Caco-2 (cell line): ENCODE measurements around the gene HSPG2. TPM values are rescaled to one million over a fixed set of nuclear protein-coding genes. Genes with fewer than 3 reads are reported as not detected.

Experiments used
- BruUV-seq: library from RNA; stranded (reverse); fragments of 400-500 nt; replicated peaks from 2 replicates; lab custom pipeline; 2021; lab: Mats Ljungman, UMichigan
- CTCF ChIA-PET: fragments of 300-600 bp; sonication (Branson Sonifier 250); formaldehyde crosslinking; loops from one replicate; lab custom pipeline; 2022; ENCODE audit warnings: antibody characterized with exemption; lab: Charles Lee
- POLR2A ChIA-PET: fragments of 300-600 bp; sonication (Branson Sonifier 250); formaldehyde crosslinking; loops from one replicate; lab custom pipeline; 2022; ENCODE audit warnings: antibody characterized with exemption; lab: Charles Lee
- DNase-seq, 2 experiments: peaks; one replicate each; pipeline versions ENCODE4 v3.0.0 to v3.0.0-alpha.2; 2020 to 2022
- H3K27me3 ChIP-seq: replicated peaks from 2 replicates; pipeline ENCODE4 v1.6.0; 2011; ENCODE audit warnings: low read length; ENCODE audit not compliant: control insufficient read depth, insufficient read depth
- H3K36me3 ChIP-seq: 2 replicates; pipeline ENCODE4 v1.5.1; 2011; ENCODE audit warnings: low read length; ENCODE audit not compliant: control insufficient read depth, insufficient read depth
- H3K4me1 ChIP-seq: fragments of 250-450 bp; sonication (Bioruptor Pico); 2 replicates; pipeline ENCODE4 v1.5.1; 2020; ENCODE audit warnings: mild to moderate bottlenecking
- H3K4me3 ChIP-seq: 2 replicates; pipeline ENCODE4 v1.5.1; 2011; ENCODE audit warnings: low read depth, mild to moderate bottlenecking, control low read depth, low read length
- H3K9me3 ChIP-seq: fragments of 250-450 bp; sonication (Bioruptor Pico); 2 replicates; pipeline ENCODE4 v1.5.1; 2020; ENCODE audit warnings: mild to moderate bottlenecking, moderate library complexity
- H3K27ac Mint-ChIP-seq: one replicate; pipeline ENCODE4 v1.8.0; 2022; ENCODE audit warnings: mixed read lengths; ENCODE audit not compliant: unreplicated experiment
- H3K27me3 Mint-ChIP-seq: one replicate; pipeline ENCODE4 v1.8.0; 2022; ENCODE audit warnings: mixed read lengths; ENCODE audit not compliant: insufficient read depth, unreplicated experiment
- H3K36me3 Mint-ChIP-seq: one replicate; pipeline ENCODE4 v1.8.0; 2022; ENCODE audit warnings: mild to moderate bottlenecking, mixed read lengths; ENCODE audit not compliant: insufficient read depth, unreplicated experiment
- H3K4me1 Mint-ChIP-seq: one replicate; pipeline ENCODE4 v1.8.0; 2022; ENCODE audit warnings: low read depth, mixed read lengths; ENCODE audit not compliant: unreplicated experiment
- H3K4me3 Mint-ChIP-seq: one replicate; pipeline ENCODE4 v1.8.0; 2022; ENCODE audit warnings: mild to moderate bottlenecking, moderate library complexity, mixed read lengths; ENCODE audit not compliant: unreplicated experiment
- H3K9me3 Mint-ChIP-seq: one replicate; pipeline ENCODE4 v1.8.0; 2022; ENCODE audit warnings: mixed read lengths; ENCODE audit not compliant: unreplicated experiment
- intact Hi-C: fragments of 100-400 bp; cut with micrococcal nuclease; formaldehyde crosslinking; loops from one replicate; pipeline ENCODE4 v1.10.0; 2022; ENCODE audit not compliant: unreplicated experiment
- total RNA-seq: library from RNA; stranded (reverse); gene quantifications from 2 replicates; pipeline ENCODE4 v1.2.3, GENCODE V29; 2022
- TF ChIP-seq, protein P1 (sequence below), 2 experiments: fragments of 200-600 bp in 1 of 2; IDR thresholded peaks; 1 replicate in 1 of 2; 2 replicates in 1 of 2; pipeline versions ENCODE4 v1.5.1 to v1.8.0; 2011 to 2022; ENCODE audit warnings: antibody characterized with exemption in 1 of 2, control low read depth in 1 of 2, inconsistent platforms in 1 of 2, low read depth in 1 of 2, low read length in 1 of 2, mild to moderate bottlenecking in 1 of 2, moderate library complexity in 1 of 2; ENCODE audit not compliant: insufficient read depth in 1 of 2, severe bottlenecking in 1 of 2, unreplicated experiment in 1 of 2

HSPG2 gene
- total RNA-seq, 1 experiment from 2014 or later, result 237 TPM

DNA sequence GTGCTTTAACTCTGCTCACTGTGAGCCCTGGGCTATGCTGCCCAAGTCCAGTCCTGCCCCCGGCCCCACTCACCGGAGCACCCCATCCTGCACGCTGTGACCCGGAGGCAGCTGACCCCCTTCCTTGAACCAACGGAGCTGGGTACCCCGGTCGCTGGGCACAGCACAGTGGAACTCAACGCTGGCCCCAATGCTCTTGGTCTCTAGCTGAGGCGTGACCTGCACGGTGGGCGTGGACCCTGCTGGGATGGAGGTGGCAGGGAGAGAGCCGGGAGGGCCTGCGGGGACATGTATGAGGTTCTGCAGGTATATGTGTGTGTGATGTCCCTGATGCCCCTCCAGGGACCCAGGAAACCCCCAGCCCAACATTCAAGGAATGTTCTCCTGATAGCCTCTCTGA, 100.4 kb downstream of the HSPG2 start:
- H3K27me3 ChIP-seq, result no peaks in the 10 kb centered on the region
- Mint-ChIP-seq H3K36me3 (peaks cover 84% of the 10 kb centered on the region), H3K9me3 (no peaks in the 10 kb centered on the region), H3K27ac (no peak overlapping the region), H3K27me3 (no peaks in the 10 kb centered on the region), H3K4me3 (no peak overlapping the region), H3K4me1 (no peaks in the 10 kb centered on the region)
- TF ChIP-seq, protein P1, sequence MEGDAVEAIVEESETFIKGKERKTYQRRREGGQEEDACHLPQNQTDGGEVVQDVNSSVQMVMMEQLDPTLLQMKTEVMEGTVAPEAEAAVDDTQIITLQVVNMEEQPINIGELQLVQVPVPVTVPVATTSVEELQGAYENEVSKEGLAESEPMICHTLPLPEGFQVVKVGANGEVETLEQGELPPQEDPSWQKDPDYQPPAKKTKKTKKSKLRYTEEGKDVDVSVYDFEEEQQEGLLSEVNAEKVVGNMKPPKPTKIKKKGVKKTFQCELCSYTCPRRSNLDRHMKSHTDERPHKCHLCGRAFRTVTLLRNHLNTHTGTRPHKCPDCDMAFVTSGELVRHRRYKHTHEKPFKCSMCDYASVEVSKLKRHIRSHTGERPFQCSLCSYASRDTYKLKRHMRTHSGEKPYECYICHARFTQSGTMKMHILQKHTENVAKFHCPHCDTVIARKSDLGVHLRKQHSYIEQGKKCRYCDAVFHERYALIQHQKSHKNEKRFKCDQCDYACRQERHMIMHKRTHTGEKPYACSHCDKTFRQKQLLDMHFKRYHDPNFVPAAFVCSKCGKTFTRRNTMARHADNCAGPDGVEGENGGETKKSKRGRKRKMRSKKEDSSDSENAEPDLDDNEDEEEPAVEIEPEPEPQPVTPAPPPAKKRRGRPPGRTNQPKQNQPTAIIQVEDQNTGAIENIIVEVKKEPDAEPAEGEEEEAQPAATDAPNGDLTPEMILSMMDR (IDR thresholded peaks at IDR 0.05; ENCODE audit: insufficient read depth in 1 of 2, low read depth in 1 of 2, low read length in 1 of 2, severe bottlenecking in 1 of 2, unreplicated experiment in 1 of 2), result no peak
- H3K4me3 ChIP-seq, result no peak overlapping the region
- CTCF ChIA-PET, result no interaction called here
- H3K9me3 ChIP-seq, result no peaks in the 10 kb centered on the region
- H3K4me1 ChIP-seq, result no peaks in the 10 kb centered on the region
- no TSS peak for BruUV-seq
- H3K36me3 ChIP-seq, result peaks cover 9% of the 10 kb centered on the region
- DNase-seq, result no peak
- intact Hi-C loops, result no loop called here
- POLR2A ChIA-PET, result no interaction called here

- no TSS peak for BruUV-seq
- TF ChIP-seq, protein P1 (IDR thresholded peaks at IDR 0.05; ENCODE audit: insufficient read depth in 1 of 2, low read depth in 1 of 2, low read length in 1 of 2, severe bottlenecking in 1 of 2, unreplicated experiment in 1 of 2), result no peak
- H3K27ac Mint-ChIP-seq, result no peak overlapping the region
- peaks cover 83% of the 10 kb centered on the region for H3K36me3 Mint-ChIP-seq
- no peaks in the 10 kb centered on the region for H3K9me3 Mint-ChIP-seq
- ChIA-PET POLR2A (no interaction called here), CTCF (no interaction called here)
- Histone ChIP-seq H3K4me3 (no peak overlapping the region), H3K36me3 (peaks cover 9% of the 10 kb centered on the region), H3K9me3 (no peaks in the 10 kb centered on the region), H3K27me3 (no peaks in the 10 kb centered on the region), H3K4me1 (no peaks in the 10 kb centered on the region)
- no peaks in the 10 kb centered on the region for H3K27me3 Mint-ChIP-seq
- H3K4me3 Mint-ChIP-seq, result no peak overlapping the region
- H3K4me1 Mint-ChIP-seq, result no peaks in the 10 kb centered on the region
- no peak for DNase-seq
- intact Hi-C loops, result no loop called here
These were observed 101.1 kb downstream of the HSPG2 start for GRCh38 chr1:21836010-21836409.

GRCh38 chr1:21834666-21835065, 102.4 kb downstream of the HSPG2 start:
- H3K36me3 Mint-ChIP-seq, result peaks cover 85% of the 10 kb centered on the region
- no TSS peak for BruUV-seq
- Histone ChIP-seq H3K9me3 (no peaks in the 10 kb centered on the region), H3K36me3 (peaks cover 9% of the 10 kb centered on the region), H3K27me3 (no peaks in the 10 kb centered on the region), H3K4me1 (no peaks in the 10 kb centered on the region), H3K4me3 (no peak overlapping the region)
- H3K4me1 Mint-ChIP-seq, result no peaks in the 10 kb centered on the region
- H3K4me3 Mint-ChIP-seq, result no peak overlapping the region
- ChIA-PET POLR2A (no interaction called here), CTCF (no interaction called here)
- TF ChIP-seq, protein P1 (IDR thresholded peaks at IDR 0.05; ENCODE audit: insufficient read depth in 1 of 2, low read depth in 1 of 2, low read length in 1 of 2, severe bottlenecking in 1 of 2, unreplicated experiment in 1 of 2), result no peak
- H3K27ac Mint-ChIP-seq, result no peak overlapping the region
- H3K9me3 Mint-ChIP-seq, result no peaks in the 10 kb centered on the region
- no peak for DNase-seq
- H3K27me3 Mint-ChIP-seq, result no peaks in the 10 kb centered on the region
- intact Hi-C loops, result no loop called here
